Mesenchymal stem cell (in vitro differentiated cells and primary cell): Measurements from ENCODE around the gene SNX6.

Experiments used
- DNase-seq: peaks from one replicate; pipeline ENCODE4 v3.0.0-alpha.2; 2013
- H2AFZ ChIP-seq: one replicate; pipeline ENCODE4 v1.6.1; 2013; ENCODE audit warnings: low read depth, mild to moderate bottlenecking, control low read depth, inconsistent platforms, low read length, moderate library complexity
- H2AK5ac ChIP-seq: 2 replicates; pipeline ENCODE4 v1.6.1; 2013; ENCODE audit warnings: low read length, moderate library complexity, mild to moderate bottlenecking, inconsistent platforms; ENCODE audit not compliant: severe bottlenecking
- H2BK120ac ChIP-seq: one replicate; pipeline ENCODE4 v1.6.1; 2013; ENCODE audit warnings: low read depth, mild to moderate bottlenecking, inconsistent platforms, low read length, moderate library complexity
- H2BK12ac ChIP-seq, 2 experiments: one replicate each; pipeline ENCODE4 v1.6.1; 2013; ENCODE audit warnings: inconsistent platforms in 2 of 2, low read length in 2 of 2, mild to moderate bottlenecking in 2 of 2, moderate library complexity in 2 of 2, control low read depth in 1 of 2
- H2BK15ac ChIP-seq: one replicate; pipeline ENCODE4 v1.6.1; 2013; ENCODE audit warnings: mild to moderate bottlenecking, low read depth, inconsistent platforms; ENCODE audit not compliant: poor library complexity, severe bottlenecking
- H2BK5ac ChIP-seq: 2 replicates; pipeline ENCODE4 v1.6.1; 2013; ENCODE audit warnings: low read depth, mild to moderate bottlenecking, low read length, control low read depth, inconsistent platforms; ENCODE audit not compliant: poor library complexity, severe bottlenecking
- H3K14ac ChIP-seq, 2 experiments: one replicate each; pipeline ENCODE4 v1.6.1; 2013; ENCODE audit warnings: inconsistent platforms in 2 of 2, low read length in 2 of 2, control low read depth in 1 of 2, mild to moderate bottlenecking in 1 of 2, moderate library complexity in 1 of 2
- H3K18ac ChIP-seq, 2 experiments: one replicate each; pipeline ENCODE4 v1.6.1; 2013; ENCODE audit warnings: inconsistent platforms in 2 of 2, low read length in 2 of 2, control low read depth in 1 of 2, low read depth in 1 of 2, mild to moderate bottlenecking in 1 of 2
- H3K23ac ChIP-seq, 2 experiments: one replicate each; pipeline ENCODE4 v1.6.1; 2013; ENCODE audit warnings: inconsistent platforms in 2 of 2, low read length in 2 of 2, mild to moderate bottlenecking in 2 of 2, moderate library complexity in 2 of 2, control low read depth in 1 of 2
- H3K27ac ChIP-seq: 2 replicates; pipeline ENCODE4 v1.5.1; 2013; ENCODE audit warnings: mild to moderate bottlenecking, moderate library complexity, low read length, control low read depth, inconsistent platforms; ENCODE audit not compliant: poor library complexity, severe bottlenecking
- H3K27me3 ChIP-seq, 2 experiments: 2 replicates each; pipeline versions ENCODE4 v1.6.1 to v1.7.0; 2013; ENCODE audit warnings: low read length in 2 of 2, mild to moderate bottlenecking in 2 of 2, moderate library complexity in 2 of 2, control low read depth in 1 of 2, inconsistent platforms in 1 of 2; ENCODE audit not compliant: control insufficient read depth in 1 of 2, insufficient read depth in 1 of 2
- H3K36me3 ChIP-seq, 2 experiments: 2 replicates each; pipeline versions ENCODE4 v1.6.1 to v1.7.0; 2013; ENCODE audit warnings: low read length in 2 of 2, control low read depth in 1 of 2, inconsistent platforms in 1 of 2, low read depth in 1 of 2, mild to moderate bottlenecking in 1 of 2; ENCODE audit not compliant: insufficient read depth in 2 of 2, control insufficient read depth in 1 of 2
- H3K4ac ChIP-seq, 2 experiments: one replicate each; pipeline ENCODE4 v1.6.1; 2013; ENCODE audit warnings: inconsistent platforms in 2 of 2, low read length in 2 of 2, mild to moderate bottlenecking in 2 of 2, moderate library complexity in 2 of 2, control low read depth in 1 of 2, low read depth in 1 of 2
- H3K4me1 ChIP-seq: 2 replicates; pipeline ENCODE4 v1.6.1; 2013; ENCODE audit warnings: low read depth, low read length, control low read depth; ENCODE audit not compliant: control insufficient read depth, insufficient read depth
- H3K4me2 ChIP-seq: 2 replicates; pipeline ENCODE4 v1.6.1; 2013; ENCODE audit warnings: low read length, mild to moderate bottlenecking, inconsistent platforms; ENCODE audit not compliant: poor library complexity, severe bottlenecking
- H3K4me3 ChIP-seq, 2 experiments: 2 replicates each; pipeline versions ENCODE4 v1.5.1 to v1.7.0; 2013; ENCODE audit warnings: low read length in 2 of 2, mild to moderate bottlenecking in 2 of 2, control low read depth in 1 of 2, low read depth in 1 of 2; ENCODE audit not compliant: insufficient read depth in 1 of 2
- H3K79me1 ChIP-seq: replicated peaks from 2 replicates; pipeline ENCODE4 v1.6.1; 2013; ENCODE audit warnings: mild to moderate bottlenecking, control low read depth, low read length, inconsistent platforms; ENCODE audit not compliant: poor library complexity, severe bottlenecking
- H3K9ac ChIP-seq: 2 replicates; pipeline ENCODE4 v1.7.0; 2013; ENCODE audit warnings: mild to moderate bottlenecking, low read length, moderate library complexity
- H3K9me3 ChIP-seq: 2 replicates; pipeline ENCODE4 v1.7.0; 2013; ENCODE audit warnings: mild to moderate bottlenecking, low read length; ENCODE audit not compliant: control insufficient read depth
- H4K8ac ChIP-seq: one replicate; pipeline ENCODE4 v1.6.1; 2013; ENCODE audit warnings: inconsistent platforms, mild to moderate bottlenecking, low read length, moderate library complexity
- H4K91ac ChIP-seq: one replicate; pipeline ENCODE4 v1.6.1; 2013; ENCODE audit warnings: mild to moderate bottlenecking, low read length, inconsistent platforms
- WGBS: methylation state at CpG from one replicate; pipeline ENCODE4 v1.1.7; 2013; ENCODE audit warnings: mixed read lengths; 5-methylcytosine and 5-hydroxymethylcytosine counted together

SNX6 gene

DNA sequence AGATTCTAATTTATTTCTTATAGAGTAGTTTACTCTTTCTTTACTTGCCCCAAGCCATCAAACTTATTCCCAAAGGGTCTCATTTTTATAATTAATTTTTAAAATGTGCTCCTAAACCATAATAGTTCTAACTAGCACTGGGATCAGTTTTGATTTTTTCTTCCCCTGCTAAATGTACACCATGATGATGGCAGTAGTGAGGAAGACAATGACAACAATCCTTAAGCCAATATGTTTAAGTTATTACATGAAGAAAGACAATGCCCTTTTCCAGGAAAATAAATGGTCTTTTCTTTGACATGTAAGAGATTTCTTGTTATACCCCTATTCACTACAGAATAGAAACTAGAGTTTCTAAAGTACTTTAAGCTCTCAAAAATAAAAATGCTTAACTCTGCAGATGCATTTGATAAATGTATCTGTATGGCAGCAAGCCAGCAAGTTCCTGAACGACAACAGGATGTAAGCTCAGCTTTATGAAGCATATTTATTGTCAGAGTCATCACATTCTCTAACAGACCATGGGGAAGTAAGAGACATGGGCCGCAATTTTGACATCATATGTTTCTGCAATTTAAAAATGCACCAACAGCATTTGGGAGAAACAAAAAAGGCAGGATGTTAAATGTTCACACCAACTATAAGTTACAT, 36.0 kb upstream of the SNX6 start:
- H3K27ac ChIP-seq, result peak overlapping the region; percentile 70
- DNase-seq, result peak; percentile 81
- no peak overlapping the region for H3K4me3 ChIP-seq
- H4K8ac ChIP-seq, result no peak overlapping the region
- no peak overlapping the region for H2AFZ ChIP-seq
- no peak overlapping the region for H3K9ac ChIP-seq
- peak overlapping the region; percentile 94 for H2AK5ac ChIP-seq
- H2BK5ac ChIP-seq, result peak overlapping the region; percentile 1
- H3K27me3 ChIP-seq, result no peaks in the 10 kb centered on the region
- H3K23ac ChIP-seq, result no peak overlapping the region
- peaks cover 4% of the 10 kb centered on the region for H3K4me1 ChIP-seq
- no peak overlapping the region for H3K14ac ChIP-seq
- no peak overlapping the region for H3K18ac ChIP-seq
- no peaks in the 10 kb centered on the region for H3K9me3 ChIP-seq
- no peak overlapping the region for H4K91ac ChIP-seq
- WGBS, result 0% methylated on average over 2 of the region's 2 CpGs
- no peak overlapping the region for H2BK12ac ChIP-seq
- no peak overlapping the region for H2BK120ac ChIP-seq
- no peaks in the 10 kb centered on the region for H3K79me1 ChIP-seq
- H2BK15ac ChIP-seq, result no peak overlapping the region
- no peak overlapping the region for H3K4me2 ChIP-seq
- no peaks in the 10 kb centered on the region for H3K36me3 ChIP-seq
- no peak overlapping the region for H3K4ac ChIP-seq

DNA sequence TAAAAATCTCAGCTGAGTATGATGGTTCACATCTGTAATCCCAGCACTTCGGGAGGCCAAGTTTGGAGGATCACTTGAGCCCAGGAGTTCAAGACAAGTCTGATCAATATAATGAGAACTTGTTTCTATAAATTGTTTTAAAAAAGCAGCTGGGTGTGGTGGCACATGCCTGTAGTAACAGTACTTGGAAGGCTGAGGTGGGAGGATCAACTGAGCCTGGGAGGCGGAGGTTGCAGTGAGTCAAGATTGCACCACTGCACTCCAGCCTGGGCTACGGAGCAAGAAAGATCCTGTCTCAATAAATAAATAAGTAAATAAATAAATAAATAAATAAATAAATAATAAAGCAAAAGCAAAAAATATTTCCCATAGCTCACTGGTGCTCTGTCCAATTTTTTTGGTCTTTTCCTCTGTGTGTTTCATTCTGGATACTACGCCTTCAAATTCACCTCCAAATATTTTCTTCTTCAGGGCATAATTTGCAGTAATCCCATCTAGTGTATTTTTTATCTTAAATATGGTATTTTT, 32.7 kb upstream of the SNX6 start:
- peaks cover 4% of the 10 kb centered on the region for H3K4me1 ChIP-seq

DNA sequence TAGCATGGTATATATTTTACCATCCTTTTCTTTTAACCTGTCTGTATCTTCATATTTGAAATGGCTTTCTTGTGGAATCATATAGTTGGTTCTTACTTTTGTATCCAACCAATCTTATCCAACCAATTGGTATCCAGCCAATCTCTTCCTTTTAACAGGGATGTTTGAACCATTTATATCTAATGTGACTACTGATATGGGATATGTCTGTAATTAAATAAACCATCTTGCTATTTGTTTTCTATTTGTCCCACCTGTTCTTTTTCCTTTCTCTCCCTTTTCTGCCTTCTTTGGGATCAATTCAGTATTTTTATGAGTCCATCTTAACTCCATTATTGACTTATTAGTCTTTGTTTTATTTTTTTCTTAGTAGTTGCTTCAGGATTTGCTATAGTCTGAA, 30.8 kb upstream of the SNX6 start:
- no peaks in the 10 kb centered on the region for H3K79me1 ChIP-seq
- no peak for DNase-seq
- no peak overlapping the region for H3K4ac ChIP-seq
- H3K18ac ChIP-seq, result no peak overlapping the region
- H2BK15ac ChIP-seq, result no peak overlapping the region
- no peaks in the 10 kb centered on the region for H3K27me3 ChIP-seq
- no peak overlapping the region for H3K9ac ChIP-seq
- peaks cover 4% of the 10 kb centered on the region for H3K9me3 ChIP-seq
- no peak overlapping the region for H2BK12ac ChIP-seq
- H3K4me3 ChIP-seq, result no peak overlapping the region
- H3K36me3 ChIP-seq, result no peaks in the 10 kb centered on the region
- no peak overlapping the region for H4K8ac ChIP-seq
- H3K4me2 ChIP-seq, result no peak overlapping the region
- H3K14ac ChIP-seq, result no peak overlapping the region
- no peak overlapping the region for H2AK5ac ChIP-seq
- H3K27ac ChIP-seq, result no peak overlapping the region
- H2BK120ac ChIP-seq, result no peak overlapping the region
- no peak overlapping the region for H4K91ac ChIP-seq
- no peak overlapping the region for H2AFZ ChIP-seq
- H3K4me1 ChIP-seq, result peaks cover 4% of the 10 kb centered on the region
- no peak overlapping the region for H3K23ac ChIP-seq
- no peak overlapping the region for H2BK5ac ChIP-seq

More for the DNA sequence above, 32.7 kb upstream of the SNX6 start:
- Histone ChIP-seq H3K18ac (no peak overlapping the region), H3K4me2 (no peak overlapping the region), H3K27me3 (no peaks in the 10 kb centered on the region), H2BK5ac (no peak overlapping the region), H3K14ac (no peak overlapping the region), H4K91ac (no peak overlapping the region), H2BK12ac (no peak overlapping the region), H3K4me3 (no peak overlapping the region), H3K9ac (no peak overlapping the region), H2BK15ac (no peak overlapping the region), H3K79me1 (no peaks in the 10 kb centered on the region), H2BK120ac (no peak overlapping the region), H2AK5ac (no peak overlapping the region), H4K8ac (no peak overlapping the region), H3K27ac (no peak overlapping the region), H3K9me3 (peaks cover 4% of the 10 kb centered on the region), H3K23ac (no peak overlapping the region), H3K36me3 (no peaks in the 10 kb centered on the region), H3K4ac (no peak overlapping the region), H2AFZ (no peak overlapping the region)
- 98% methylated on average over 2 of the region's 4 CpGs for WGBS
- DNase-seq, result no peak

DNA sequence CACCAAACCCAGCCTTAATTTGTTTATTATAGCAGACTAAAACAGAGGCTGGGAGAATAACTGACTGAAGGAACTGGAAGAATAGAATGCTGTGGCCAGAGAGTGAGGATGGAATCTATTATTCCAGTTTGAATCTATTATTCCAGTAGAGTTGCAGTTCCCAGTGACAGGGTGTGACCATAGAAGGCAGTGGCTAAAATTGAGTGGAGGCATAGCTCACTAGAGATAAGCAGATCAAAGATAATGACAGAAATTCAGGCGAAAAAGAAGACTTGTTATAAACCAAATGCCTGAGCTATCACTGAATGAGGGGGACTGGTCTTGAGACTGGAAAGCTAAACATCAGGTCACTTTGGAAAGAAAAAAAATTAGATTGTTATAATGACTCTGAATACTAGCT, 26.0 kb upstream of the SNX6 start:
- H4K8ac ChIP-seq, result no peak overlapping the region
- no peak overlapping the region for H3K14ac ChIP-seq
- no peak for DNase-seq
- H2BK120ac ChIP-seq, result no peak overlapping the region
- no peak overlapping the region for H2BK15ac ChIP-seq
- H3K23ac ChIP-seq, result no peak overlapping the region
- no peaks in the 10 kb centered on the region for H3K4me1 ChIP-seq
- H3K18ac ChIP-seq, result no peak overlapping the region
- H3K4me3 ChIP-seq, result no peak overlapping the region
- no peaks in the 10 kb centered on the region for H3K36me3 ChIP-seq
- H3K9ac ChIP-seq, result no peak overlapping the region
- H2BK5ac ChIP-seq, result no peak overlapping the region
- no peak overlapping the region for H2BK12ac ChIP-seq
- H3K79me1 ChIP-seq, result no peaks in the 10 kb centered on the region
- H2AFZ ChIP-seq, result no peak overlapping the region
- H3K9me3 ChIP-seq, result peaks cover 15% of the 10 kb centered on the region
- H3K4me2 ChIP-seq, result no peak overlapping the region
- no peaks in the 10 kb centered on the region for H3K27me3 ChIP-seq
- H4K91ac ChIP-seq, result no peak overlapping the region
- H3K4ac ChIP-seq, result no peak overlapping the region
- no peak overlapping the region for H2AK5ac ChIP-seq
- 67% methylated on average over 1 of the region's 1 CpG for WGBS
- H3K27ac ChIP-seq, result no peak overlapping the region
